ENCODE data around the gene DAZAP1. TPM values are rescaled to one million over a fixed set of nuclear protein-coding genes. Genes with fewer than 3 reads are reported as not detected.

DAZAP1 gene
- total RNA-seq, 1 donor from 2014 or later = 107 TPM

DNA sequence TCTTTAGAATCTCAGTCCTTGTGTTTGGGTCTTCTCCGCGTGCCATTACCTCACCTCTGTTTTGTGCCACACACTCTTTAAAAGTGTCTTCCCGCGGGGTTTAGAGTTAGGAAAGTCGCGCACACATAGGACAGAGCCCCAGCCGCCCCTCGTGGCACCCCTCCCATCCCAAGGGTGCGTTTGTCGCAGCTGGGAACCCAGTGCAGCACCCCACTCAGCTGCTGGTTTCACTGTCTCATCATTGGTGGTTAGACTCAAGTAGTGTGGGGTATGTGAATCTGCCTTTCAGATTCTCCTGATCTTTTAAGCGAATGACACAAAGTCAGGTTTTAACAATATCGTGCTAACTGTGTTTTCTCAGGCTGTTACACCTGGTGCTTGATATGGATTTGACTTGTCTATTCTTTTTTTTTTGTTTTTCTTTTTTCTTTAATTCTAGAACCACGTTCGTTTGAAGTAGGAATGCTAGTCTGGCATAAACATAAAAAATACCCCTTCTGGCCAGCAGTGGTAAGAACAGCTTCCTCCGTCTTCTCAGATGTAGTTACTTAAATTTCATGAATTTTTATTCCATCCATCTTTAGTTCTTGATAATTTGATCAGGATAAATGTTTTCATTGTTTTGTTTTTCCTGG is 43.2 kb upstream of the DAZAP1 start:
- Histone ChIP-seq H3F3A (ENCODE audit: low read depth) (peaks cover 51% of the 10 kb centered on the region), H4K20me1 (ENCODE audit: low read depth) (peaks cover 66% of the 10 kb centered on the region), H3K9me3 (ENCODE audit: low read depth) (no peaks in the 10 kb centered on the region), H3K4me3 (no peak overlapping the region), H3K4me1 (peaks cover 45% of the 10 kb centered on the region), H3K9ac (no peak overlapping the region), H3K27ac (no peak overlapping the region), H3K79me2 (ENCODE audit: low read depth) (peaks cover 60% of the 10 kb centered on the region), H3K27me3 (no peaks in the 10 kb centered on the region), H3K36me3 (peaks cover 4% of the 10 kb centered on the region), H2AFZ (replicated peaks) (no peak overlapping the region), H3K4me2 (no peak overlapping the region)
- peaks cover 41% of the 10 kb centered on the region for H3K4me1 Mint-ChIP-seq
- TF ChIP-seq, protein P1, sequence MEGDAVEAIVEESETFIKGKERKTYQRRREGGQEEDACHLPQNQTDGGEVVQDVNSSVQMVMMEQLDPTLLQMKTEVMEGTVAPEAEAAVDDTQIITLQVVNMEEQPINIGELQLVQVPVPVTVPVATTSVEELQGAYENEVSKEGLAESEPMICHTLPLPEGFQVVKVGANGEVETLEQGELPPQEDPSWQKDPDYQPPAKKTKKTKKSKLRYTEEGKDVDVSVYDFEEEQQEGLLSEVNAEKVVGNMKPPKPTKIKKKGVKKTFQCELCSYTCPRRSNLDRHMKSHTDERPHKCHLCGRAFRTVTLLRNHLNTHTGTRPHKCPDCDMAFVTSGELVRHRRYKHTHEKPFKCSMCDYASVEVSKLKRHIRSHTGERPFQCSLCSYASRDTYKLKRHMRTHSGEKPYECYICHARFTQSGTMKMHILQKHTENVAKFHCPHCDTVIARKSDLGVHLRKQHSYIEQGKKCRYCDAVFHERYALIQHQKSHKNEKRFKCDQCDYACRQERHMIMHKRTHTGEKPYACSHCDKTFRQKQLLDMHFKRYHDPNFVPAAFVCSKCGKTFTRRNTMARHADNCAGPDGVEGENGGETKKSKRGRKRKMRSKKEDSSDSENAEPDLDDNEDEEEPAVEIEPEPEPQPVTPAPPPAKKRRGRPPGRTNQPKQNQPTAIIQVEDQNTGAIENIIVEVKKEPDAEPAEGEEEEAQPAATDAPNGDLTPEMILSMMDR (IDR thresholded peaks at IDR 0.05) = peak; percentile 21
- no peak for TF ChIP-seq EZH2 (IDR thresholded peaks at IDR 0.05)
- no peaks in the 10 kb centered on the region for H3K9me3 Mint-ChIP-seq
- peaks cover 8% of the 10 kb centered on the region for H3K27me3 Mint-ChIP-seq (ENCODE audit: insufficient read depth, low read depth)
- no peak for DNase-seq (ENCODE audit: low spot score)
- H3K36me3 Mint-ChIP-seq = peaks cover 38% of the 10 kb centered on the region
- no peak overlapping the region for H3K4me3 Mint-ChIP-seq
- no peak overlapping the region for H3K27ac Mint-ChIP-seq

GRCh38 chr19:1365319-1366269 is 41.8 kb upstream of the DAZAP1 start:
- peak overlapping the region; percentile 78 for H3K27ac ChIP-seq
- Mint-ChIP-seq H3K4me3 (no peak overlapping the region), H3K36me3 (peaks cover 32% of the 10 kb centered on the region), H3K27ac (no peak overlapping the region), H3K9me3 (no peaks in the 10 kb centered on the region), H3K27me3 (ENCODE audit: insufficient read depth, low read depth) (peaks cover 9% of the 10 kb centered on the region), H3K4me1 (peaks cover 31% of the 10 kb centered on the region)
- H3K4me3 ChIP-seq = no peak overlapping the region
- H2AFZ ChIP-seq (replicated peaks) = no peak overlapping the region
- H3K79me2 ChIP-seq (ENCODE audit: low read depth) = peaks cover 48% of the 10 kb centered on the region
- no peaks in the 10 kb centered on the region for H3K27me3 ChIP-seq
- no peak overlapping the region for H3K9ac ChIP-seq
- H3F3A ChIP-seq (ENCODE audit: low read depth) = peaks cover 38% of the 10 kb centered on the region
- H3K4me1 ChIP-seq = peaks cover 30% of the 10 kb centered on the region
- no peaks in the 10 kb centered on the region for H3K9me3 ChIP-seq (ENCODE audit: low read depth)
- peak overlapping the region; percentile 5 for H3K4me2 ChIP-seq
- H3K36me3 ChIP-seq = no peaks in the 10 kb centered on the region
- TF ChIP-seq, protein P1 (IDR thresholded peaks at IDR 0.05) = no peak
- no peak for TF ChIP-seq EZH2phosphoT487 (IDR thresholded peaks at IDR 0.05)
- TF ChIP-seq EZH2 (IDR thresholded peaks at IDR 0.05) = no peak
- DNase-seq (ENCODE audit: low spot score) = no peak
- H4K20me1 ChIP-seq (ENCODE audit: low read depth) = peaks cover 52% of the 10 kb centered on the region

GRCh38 chr19:1366296-1366695 is 41.1 kb upstream of the DAZAP1 start:
- H3K27me3 Mint-ChIP-seq (ENCODE audit: insufficient read depth, low read depth) = peaks cover 9% of the 10 kb centered on the region
- H3K4me1 Mint-ChIP-seq = peaks cover 26% of the 10 kb centered on the region
- Histone ChIP-seq H4K20me1 (ENCODE audit: low read depth) (peaks cover 45% of the 10 kb centered on the region), H3K4me2 (no peak overlapping the region), H3K36me3 (peaks cover under 1% of the 10 kb centered on the region), H3F3A (ENCODE audit: low read depth) (peaks cover 31% of the 10 kb centered on the region), H3K27ac (no peak overlapping the region), H3K9me3 (ENCODE audit: low read depth) (no peaks in the 10 kb centered on the region), H3K9ac (no peak overlapping the region), H3K4me3 (no peak overlapping the region), H3K79me2 (ENCODE audit: low read depth) (peaks cover 47% of the 10 kb centered on the region), H2AFZ (replicated peaks) (no peak overlapping the region), H3K27me3 (no peaks in the 10 kb centered on the region), H3K4me1 (peaks cover 23% of the 10 kb centered on the region)
- H3K36me3 Mint-ChIP-seq = peaks cover 32% of the 10 kb centered on the region
- H3K4me3 Mint-ChIP-seq = no peak overlapping the region
- H3K27ac Mint-ChIP-seq = no peak overlapping the region
- no peak for DNase-seq (ENCODE audit: low spot score)
- TF ChIP-seq EZH2phosphoT487 (IDR thresholded peaks at IDR 0.05) = no peak
- no peak for TF ChIP-seq EZH2 (IDR thresholded peaks at IDR 0.05)
- TF ChIP-seq, protein P1 (IDR thresholded peaks at IDR 0.05) = no peak
- H3K9me3 Mint-ChIP-seq = no peaks in the 10 kb centered on the region
